Type B pancreatic cell (in vitro differentiated cells): ENCODE data around the gene TTC39C. TPM values are rescaled to one million over a fixed set of nuclear protein-coding genes. Genes with fewer than 3 reads are reported as not detected.

ENCODE experiments used
- DNase-seq: peaks from one replicate; pipeline ENCODE4 v3.0.0; 2021; ENCODE audit warnings: mixed read lengths; ENCODE audit not compliant: unreplicated experiment; ENCODE audit errors: extremely low spot score
- H3K27ac Mint-ChIP-seq: 2 replicates; pipeline ENCODE4 v1.8.0; 2021; ENCODE audit warnings: mild to moderate bottlenecking, mixed read lengths
- H3K27me3 Mint-ChIP-seq: 2 replicates; pipeline ENCODE4 v1.8.0; 2021; ENCODE audit warnings: mixed read lengths
- H3K36me3 Mint-ChIP-seq: 2 replicates; pipeline ENCODE4 v1.8.0; 2021; ENCODE audit warnings: mixed read lengths
- H3K4me1 Mint-ChIP-seq: one replicate; pipeline ENCODE4 v1.8.0; 2021; ENCODE audit warnings: mixed read lengths; ENCODE audit not compliant: unreplicated experiment
- H3K4me3 Mint-ChIP-seq: 2 replicates; pipeline ENCODE4 v1.8.0; 2021; ENCODE audit warnings: mild to moderate bottlenecking, mixed read lengths
- H3K9me3 Mint-ChIP-seq: 2 replicates; pipeline ENCODE4 v1.8.0; 2021; ENCODE audit warnings: mixed read lengths
- CTCF ChIP-seq: fragments of 200-600 bp; sonication (generic); conservative IDR thresholded peaks from 2 replicates; pipeline ENCODE4 v1.5.0; 2021; ENCODE audit warnings: antibody characterized with exemption, mild to moderate bottlenecking
- total RNA-seq: library from RNA; stranded (reverse); gene quantifications from 2 replicates; pipeline ENCODE4 v1.2.1, GENCODE V29; 2021; ENCODE audit warnings: low replicate concordance

TTC39C gene
- total RNA-seq, 1 donor from 2014 or later = 21.6 TPM

- H3K4me3 Mint-ChIP-seq = no peak overlapping the region
- H3K27me3 Mint-ChIP-seq = no peaks in the 10 kb centered on the region
- TF ChIP-seq CTCF = peak; percentile 82
- H3K36me3 Mint-ChIP-seq = peaks cover 16% of the 10 kb centered on the region
- no peaks in the 10 kb centered on the region for H3K9me3 Mint-ChIP-seq
- DNase-seq = no peak
- H3K27ac Mint-ChIP-seq = no peak overlapping the region
- no peaks in the 10 kb centered on the region for H3K4me1 Mint-ChIP-seq
These were observed 162.3 kb downstream of the TTC39C start for GRCh38 chr18:24176727-24177416.

- TF ChIP-seq CTCF = no peak
- peaks cover 13% of the 10 kb centered on the region for H3K36me3 Mint-ChIP-seq
These were observed 163.1 kb downstream of the TTC39C start for GRCh38 chr18:24177499-24178133.

GRCh38 chr18:24180048-24180447, 165.5 kb downstream of the TTC39C start:
- no peak for TF ChIP-seq CTCF
- Mint-ChIP-seq H3K36me3 (peaks cover 7% of the 10 kb centered on the region), H3K9me3 (no peaks in the 10 kb centered on the region), H3K27me3 (no peaks in the 10 kb centered on the region), H3K27ac (no peak overlapping the region), H3K4me1 (no peaks in the 10 kb centered on the region), H3K4me3 (no peak overlapping the region)
- no peak for DNase-seq

More at GRCh38 chr18:24177499-24178133, 163.1 kb downstream of the TTC39C start:
- no peak for DNase-seq
- Mint-ChIP-seq H3K9me3 (no peaks in the 10 kb centered on the region), H3K27me3 (no peaks in the 10 kb centered on the region), H3K4me1 (no peaks in the 10 kb centered on the region), H3K4me3 (no peak overlapping the region), H3K27ac (no peak overlapping the region)

GRCh38 chr18:24181806-24182205, 167.3 kb downstream of the TTC39C start:
- no peak for DNase-seq
- Mint-ChIP-seq H3K36me3 (peaks cover 8% of the 10 kb centered on the region), H3K9me3 (no peaks in the 10 kb centered on the region), H3K4me3 (no peak overlapping the region), H3K27ac (no peak overlapping the region), H3K4me1 (no peaks in the 10 kb centered on the region), H3K27me3 (no peaks in the 10 kb centered on the region)
- TF ChIP-seq CTCF = no peak

Other genes starting within 250 kb of the TTC39C start
- gene CABYR, start 124.3 kb downstream of the TTC39C start, total RNA-seq = 7.8 and 8.6 TPM in 2 replicates